Neural progenitor cell (in vitro differentiated cells): ENCODE results near the gene TADA3.

Source experiments
- EZH2 ChIP-seq: fragments of 200-600 bp; sonication (generic); IDR thresholded peaks from 2 replicates; pipeline ENCODE4 v1.6.1; 2017; ENCODE audit warnings: antibody characterized with exemption, mild to moderate bottlenecking, moderate library complexity
- TF ChIP-seq, protein P1 (sequence below): fragments of 200-600 bp; sonication (generic); IDR thresholded peaks from 2 replicates; pipeline ENCODE4 v1.5.1; 2017; ENCODE audit warnings: antibody characterized with exemption, mild to moderate bottlenecking

DNA sequence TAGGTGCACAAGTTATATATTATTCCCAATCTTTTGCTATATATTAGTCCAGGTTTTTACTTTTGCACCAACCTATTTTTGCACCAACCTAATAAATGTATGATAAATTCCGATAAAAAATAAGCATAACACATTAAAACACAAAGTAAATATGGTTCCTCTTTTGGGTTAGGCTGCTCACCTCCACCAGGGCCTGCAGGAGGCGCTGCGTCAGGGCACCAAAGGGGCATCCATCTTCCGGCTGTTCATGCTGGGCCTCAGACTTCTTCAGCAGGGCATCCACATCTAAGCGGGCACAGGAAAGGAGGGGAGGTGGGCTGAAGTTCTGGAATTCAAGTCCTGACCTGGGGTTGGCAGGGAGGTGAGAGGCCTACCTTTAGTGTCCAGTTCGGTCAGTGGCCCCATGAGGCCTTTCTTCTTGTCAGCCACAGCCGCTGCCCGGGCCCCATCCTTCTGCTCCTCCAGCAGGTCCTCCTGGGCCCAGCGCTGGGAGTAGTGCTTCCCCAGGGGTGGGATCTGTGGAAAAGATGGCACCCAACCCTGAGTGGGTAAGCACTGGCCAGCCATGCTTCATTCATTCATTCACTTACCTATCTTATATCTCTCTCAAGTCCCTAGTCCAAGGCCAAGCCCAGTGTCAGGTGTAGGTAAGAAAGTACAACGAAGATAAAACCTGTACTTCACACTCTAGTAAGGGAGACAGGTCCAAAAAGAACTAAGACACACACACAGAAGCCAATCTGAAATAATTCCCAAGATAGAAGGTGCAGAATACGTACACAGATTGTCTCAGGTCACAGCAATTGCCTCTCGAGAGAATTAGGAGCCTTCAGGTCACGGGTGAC, 5.2 kb downstream of the TADA3 start:
- TF ChIP-seq, protein P1, sequence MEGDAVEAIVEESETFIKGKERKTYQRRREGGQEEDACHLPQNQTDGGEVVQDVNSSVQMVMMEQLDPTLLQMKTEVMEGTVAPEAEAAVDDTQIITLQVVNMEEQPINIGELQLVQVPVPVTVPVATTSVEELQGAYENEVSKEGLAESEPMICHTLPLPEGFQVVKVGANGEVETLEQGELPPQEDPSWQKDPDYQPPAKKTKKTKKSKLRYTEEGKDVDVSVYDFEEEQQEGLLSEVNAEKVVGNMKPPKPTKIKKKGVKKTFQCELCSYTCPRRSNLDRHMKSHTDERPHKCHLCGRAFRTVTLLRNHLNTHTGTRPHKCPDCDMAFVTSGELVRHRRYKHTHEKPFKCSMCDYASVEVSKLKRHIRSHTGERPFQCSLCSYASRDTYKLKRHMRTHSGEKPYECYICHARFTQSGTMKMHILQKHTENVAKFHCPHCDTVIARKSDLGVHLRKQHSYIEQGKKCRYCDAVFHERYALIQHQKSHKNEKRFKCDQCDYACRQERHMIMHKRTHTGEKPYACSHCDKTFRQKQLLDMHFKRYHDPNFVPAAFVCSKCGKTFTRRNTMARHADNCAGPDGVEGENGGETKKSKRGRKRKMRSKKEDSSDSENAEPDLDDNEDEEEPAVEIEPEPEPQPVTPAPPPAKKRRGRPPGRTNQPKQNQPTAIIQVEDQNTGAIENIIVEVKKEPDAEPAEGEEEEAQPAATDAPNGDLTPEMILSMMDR, result peak; percentile 62
- no peak for TF ChIP-seq EZH2
